Inflammatory macrophage treated with lipopolysaccharide for 1 hour (primary cell): ENCODE data around the gene TMEM115.
"Not testable (repeated sequence)": the region's sequence is repeated elsewhere in the genome, so short reads cannot be mapped to it uniquely, and the experiment has no call there.

Source experiments
- DNase-seq, 2 donors: peaks; one replicate each; pipeline ENCODE4 v3.0.0-alpha.2; 2020 to 2022

The TMEM115 gene

GRCh38 chr3:50314342-50314741, 45.0 kb downstream of the TMEM115 start:
- no peak for DNase-seq

- DNase-seq = not testable (repeated sequence)
Observed at GRCh38 chr3:50312041-50312440, 47.3 kb downstream of the TMEM115 start.
